ENCODE results near the gene SPON2. TPM values are rescaled to one million over a fixed set of nuclear protein-coding genes. Genes with fewer than 3 reads are reported as not detected.
A peak's percentile ranks its signal among the peaks of the same experiment; 100 is the strongest.
"Not testable (repeated sequence)": the region's sequence is repeated elsewhere in the genome, so short reads cannot be mapped to it uniquely, and the experiment has no call there.

The SPON2 gene
- total RNA-seq, 1 donor from 2014 or later = 149 TPM

GRCh38 chr4:1137063-1137776 is 35.2 kb downstream of the SPON2 start:
- Mint-ChIP-seq H3K36me3 (ENCODE audit: unreplicated experiment) (no peaks in the 10 kb centered on the region), H3K4me1 (ENCODE audit: unreplicated experiment) (peaks cover 2% of the 10 kb centered on the region)
- DNase-seq (ENCODE audit: extremely low spot score, unreplicated experiment) = no peak

GRCh38 chr4:1136048-1136447 is 36.3 kb downstream of the SPON2 start:
- no peaks in the 10 kb centered on the region for H3K36me3 Mint-ChIP-seq (ENCODE audit: unreplicated experiment)
- H3K27me3 Mint-ChIP-seq (ENCODE audit: unreplicated experiment) = peaks cover 74% of the 10 kb centered on the region
- H3K27ac Mint-ChIP-seq (ENCODE audit: unreplicated experiment) = no peak overlapping the region
- no peak for DNase-seq (ENCODE audit: extremely low spot score, unreplicated experiment)
- no peaks in the 10 kb centered on the region for H3K9me3 Mint-ChIP-seq (ENCODE audit: unreplicated experiment)
- peaks cover 2% of the 10 kb centered on the region for H3K4me1 Mint-ChIP-seq (ENCODE audit: unreplicated experiment)
- TF ChIP-seq, protein P1, sequence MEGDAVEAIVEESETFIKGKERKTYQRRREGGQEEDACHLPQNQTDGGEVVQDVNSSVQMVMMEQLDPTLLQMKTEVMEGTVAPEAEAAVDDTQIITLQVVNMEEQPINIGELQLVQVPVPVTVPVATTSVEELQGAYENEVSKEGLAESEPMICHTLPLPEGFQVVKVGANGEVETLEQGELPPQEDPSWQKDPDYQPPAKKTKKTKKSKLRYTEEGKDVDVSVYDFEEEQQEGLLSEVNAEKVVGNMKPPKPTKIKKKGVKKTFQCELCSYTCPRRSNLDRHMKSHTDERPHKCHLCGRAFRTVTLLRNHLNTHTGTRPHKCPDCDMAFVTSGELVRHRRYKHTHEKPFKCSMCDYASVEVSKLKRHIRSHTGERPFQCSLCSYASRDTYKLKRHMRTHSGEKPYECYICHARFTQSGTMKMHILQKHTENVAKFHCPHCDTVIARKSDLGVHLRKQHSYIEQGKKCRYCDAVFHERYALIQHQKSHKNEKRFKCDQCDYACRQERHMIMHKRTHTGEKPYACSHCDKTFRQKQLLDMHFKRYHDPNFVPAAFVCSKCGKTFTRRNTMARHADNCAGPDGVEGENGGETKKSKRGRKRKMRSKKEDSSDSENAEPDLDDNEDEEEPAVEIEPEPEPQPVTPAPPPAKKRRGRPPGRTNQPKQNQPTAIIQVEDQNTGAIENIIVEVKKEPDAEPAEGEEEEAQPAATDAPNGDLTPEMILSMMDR (IDR thresholded peaks at IDR 0.05) = no peak
- no peak overlapping the region for H3K4me3 Mint-ChIP-seq (ENCODE audit: unreplicated experiment)

More at GRCh38 chr4:1137063-1137776, 35.2 kb downstream of the SPON2 start:
- no peak overlapping the region for H3K27ac Mint-ChIP-seq (ENCODE audit: unreplicated experiment)
- H3K4me3 Mint-ChIP-seq (ENCODE audit: unreplicated experiment) = no peak overlapping the region
- H3K9me3 Mint-ChIP-seq (ENCODE audit: unreplicated experiment) = no peaks in the 10 kb centered on the region
- H3K27me3 Mint-ChIP-seq (ENCODE audit: unreplicated experiment) = peaks cover 81% of the 10 kb centered on the region
- TF ChIP-seq, protein P1 (IDR thresholded peaks at IDR 0.05) = no peak

DNA sequence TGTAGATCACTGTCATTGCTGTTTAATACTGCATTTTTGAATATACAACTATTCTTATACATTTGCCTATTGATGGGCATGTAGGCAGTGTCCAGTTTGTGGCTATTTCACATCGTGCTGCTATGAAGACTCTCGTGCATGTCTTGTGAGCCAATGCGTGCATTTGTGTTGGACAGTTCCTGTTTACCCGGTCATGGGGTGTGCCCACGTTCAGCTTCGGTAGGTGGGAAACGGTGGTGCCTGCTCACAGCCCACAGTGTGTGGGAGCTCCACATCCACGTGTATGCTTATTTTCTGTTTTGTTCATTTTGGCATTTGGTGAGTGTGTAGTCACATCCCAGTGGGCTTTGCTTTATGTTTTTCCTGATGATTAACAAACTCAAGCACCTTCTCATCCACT is 39.4 kb downstream of the SPON2 start:
- peaks cover 63% of the 10 kb centered on the region for H3K27me3 Mint-ChIP-seq (ENCODE audit: unreplicated experiment)

DNA sequence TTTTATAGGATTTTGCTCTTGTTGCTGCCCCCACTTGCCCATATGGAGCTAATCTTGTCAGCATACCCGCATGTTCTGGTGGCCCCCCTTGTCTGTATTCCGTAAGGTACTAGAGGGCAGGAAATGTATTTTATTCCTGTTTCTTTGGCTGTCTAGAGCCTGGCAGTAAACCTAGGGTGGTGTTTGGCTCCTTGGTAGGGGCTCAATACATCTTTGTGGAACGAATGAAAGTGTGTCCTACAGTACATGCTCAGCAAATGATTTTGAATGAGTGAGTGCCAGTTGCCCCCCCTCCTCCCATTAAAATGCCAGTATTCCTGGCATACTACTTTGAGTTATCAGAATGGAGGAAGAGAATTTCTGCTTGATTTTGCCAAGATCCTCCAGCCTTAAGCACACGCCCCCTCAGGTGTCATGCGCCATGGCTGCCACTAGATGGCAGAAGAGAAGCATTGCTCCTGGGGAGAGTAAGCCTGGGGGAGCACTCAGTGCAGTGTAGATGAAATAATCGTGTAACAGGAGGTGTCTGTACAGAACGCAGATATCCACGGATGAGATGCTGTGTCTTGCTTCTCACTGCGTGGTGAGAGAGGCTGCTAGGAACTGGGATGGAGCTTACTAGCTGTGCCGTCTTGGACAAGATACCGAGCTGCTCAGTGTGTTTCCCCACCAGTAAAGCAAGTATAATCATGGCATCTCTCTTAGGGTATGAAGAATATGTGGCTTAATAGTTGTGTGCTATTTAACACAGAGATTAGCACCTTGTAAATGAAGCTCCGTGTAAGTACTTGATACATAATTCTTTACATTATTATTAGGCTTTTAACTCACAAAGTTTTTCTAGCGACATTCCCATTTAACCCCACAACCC is 41.8 kb downstream of the SPON2 start:
- Mint-ChIP-seq H3K27me3 (ENCODE audit: unreplicated experiment) (peaks cover 60% of the 10 kb centered on the region), H3K36me3 (ENCODE audit: unreplicated experiment) (no peaks in the 10 kb centered on the region), H3K9me3 (ENCODE audit: unreplicated experiment) (no peaks in the 10 kb centered on the region), H3K4me1 (ENCODE audit: unreplicated experiment) (peaks cover 3% of the 10 kb centered on the region), H3K4me3 (ENCODE audit: unreplicated experiment) (no peak overlapping the region), H3K27ac (ENCODE audit: unreplicated experiment) (no peak overlapping the region)
- TF ChIP-seq, protein P1 (IDR thresholded peaks at IDR 0.05) = peak; percentile 98
- no peak for DNase-seq (ENCODE audit: extremely low spot score, unreplicated experiment)

More for the DNA sequence above, 39.4 kb downstream of the SPON2 start:
- no peak for DNase-seq (ENCODE audit: extremely low spot score, unreplicated experiment)
- H3K4me3 Mint-ChIP-seq (ENCODE audit: unreplicated experiment) = no peak overlapping the region
- no peak overlapping the region for H3K27ac Mint-ChIP-seq (ENCODE audit: unreplicated experiment)
- H3K4me1 Mint-ChIP-seq (ENCODE audit: unreplicated experiment) = peaks cover 5% of the 10 kb centered on the region
- TF ChIP-seq, protein P1 (IDR thresholded peaks at IDR 0.05) = no peak
- no peaks in the 10 kb centered on the region for H3K9me3 Mint-ChIP-seq (ENCODE audit: unreplicated experiment)
- no peaks in the 10 kb centered on the region for H3K36me3 Mint-ChIP-seq (ENCODE audit: unreplicated experiment)

- TF ChIP-seq, protein P1 (IDR thresholded peaks at IDR 0.05) = no peak
- no peaks in the 10 kb centered on the region for H3K9me3 Mint-ChIP-seq (ENCODE audit: unreplicated experiment)
- H3K27ac Mint-ChIP-seq (ENCODE audit: unreplicated experiment) = no peak overlapping the region
- H3K4me3 Mint-ChIP-seq (ENCODE audit: unreplicated experiment) = no peak overlapping the region
- no peak for DNase-seq (ENCODE audit: extremely low spot score, unreplicated experiment)
- H3K4me1 Mint-ChIP-seq (ENCODE audit: unreplicated experiment) = peaks cover 3% of the 10 kb centered on the region
- no peaks in the 10 kb centered on the region for H3K36me3 Mint-ChIP-seq (ENCODE audit: unreplicated experiment)
- H3K27me3 Mint-ChIP-seq (ENCODE audit: unreplicated experiment) = peaks cover 63% of the 10 kb centered on the region
Measured at GRCh38 chr4:1126506-1126905, 45.9 kb downstream of the SPON2 start.

- H3K36me3 Mint-ChIP-seq (ENCODE audit: unreplicated experiment); H3K4me3 Mint-ChIP-seq (ENCODE audit: unreplicated experiment); H3K27ac Mint-ChIP-seq (ENCODE audit: unreplicated experiment); H3K9me3 Mint-ChIP-seq (ENCODE audit: unreplicated experiment); DNase-seq (ENCODE audit: extremely low spot score, unreplicated experiment); H3K4me1 Mint-ChIP-seq (ENCODE audit: unreplicated experiment): not testable (repeated sequence)
- H3K27me3 Mint-ChIP-seq (ENCODE audit: unreplicated experiment) = peaks cover 74% of the 10 kb centered on the region
Measured at GRCh38 chr4:1125466-1125865, 46.9 kb downstream of the SPON2 start.

Data from osteocyte (in vitro differentiated cells).